ENCODE data around the gene SNX7. TPM values are rescaled to one million over a fixed set of nuclear protein-coding genes. Genes with fewer than 3 reads are reported as not detected.

Gene SNX7
- total and polyA plus RNA-seq, 12 donors: 3.6 to 24.8 (median 15.2) TPM

DNA sequence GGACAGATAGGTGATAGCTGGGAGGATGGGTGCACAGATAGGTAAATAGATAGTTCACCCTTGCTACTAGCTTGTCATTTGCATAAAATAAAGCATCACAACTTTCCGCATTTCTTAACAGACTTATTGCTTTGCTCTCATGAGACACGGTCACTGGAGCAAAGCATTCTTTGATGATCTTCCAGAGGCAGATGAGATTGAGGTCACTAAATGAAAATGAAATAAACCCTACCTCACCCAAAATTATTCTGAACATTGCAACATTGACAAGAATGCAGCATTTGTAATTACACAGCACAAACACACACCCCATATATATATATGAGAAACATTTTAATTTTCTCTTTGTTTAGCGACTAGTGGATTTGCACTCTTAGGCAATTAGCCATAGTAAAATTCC, 107.6 kb downstream of the SNX7 start:
- no peak for TF ChIP-seq CTCF (IDR thresholded peaks at IDR 0.05)
- intact Hi-C loops (cut with DNase I): no loop called here
- DNase-seq (no peak), ATAC-seq (no peak)
- no peaks in the 10 kb centered on the region for H3K9me3 ChIP-seq
- no peaks in the 10 kb centered on the region for H3K27me3 ChIP-seq
- H3K27ac ChIP-seq: no peak overlapping the region
- peaks cover 0 to 4% (median 0%) of the 10 kb centered on the region in 9 donors for H3K4me1 ChIP-seq
- H3K4me3 ChIP-seq: no peak overlapping the region
- H3K36me3 ChIP-seq: no peaks in the 10 kb centered on the region
- WGBS, 2 donors: 39 to 58% methylated on average over 3 of the region's 3 CpGs

- Histone ChIP-seq H3K4me3 (no peak overlapping the region), H3K27me3 (no peaks in the 10 kb centered on the region), H3K4me1 (no peaks in the 10 kb centered on the region), H3K9me3 (peaks cover 0 to 20% (median 6%) of the 10 kb centered on the region in 11 donors), H3K27ac (no peak overlapping the region), H3K36me3 (no peaks in the 10 kb centered on the region)
- 83 to 89% methylated on average over 2 of the region's 2 CpGs for WGBS, 2 donors
- no peak for TF ChIP-seq CTCF (IDR thresholded peaks at IDR 0.05)
- ATAC-seq (no peak), DNase-seq (no peak)
- intact Hi-C loops (cut with DNase I): no loop called here
These were observed 120.4 kb downstream of the SNX7 start for GRCh38 chr1:98781906-98782305.

GRCh38 chr1:98783821-98784220, 122.3 kb downstream of the SNX7 start:
- Histone ChIP-seq H3K4me3 (no peak overlapping the region), H3K27ac (no peak overlapping the region), H3K9me3 (peaks cover 0 to 22% (median 6%) of the 10 kb centered on the region in 11 donors), H3K36me3 (no peaks in the 10 kb centered on the region), H3K4me1 (no peaks in the 10 kb centered on the region), H3K27me3 (no peaks in the 10 kb centered on the region)
- no peak for TF ChIP-seq CTCF (IDR thresholded peaks at IDR 0.05)
- WGBS, 2 donors: 92% methylated on average over 6 of the region's 6 CpGs
- ATAC-seq (no peak), DNase-seq (no peak)
- intact Hi-C loops (cut with DNase I): no loop called here

- peaks cover 0 to 10% (median 0%) of the 10 kb centered on the region in 11 donors for H3K9me3 ChIP-seq
- H3K36me3 ChIP-seq: no peaks in the 10 kb centered on the region
- no peak overlapping the region for H3K27ac ChIP-seq
- intact Hi-C loops (cut with DNase I): loop anchor here in 3 of 10 donors (5.0 to 10.0 kb wide), 3 partner anchors 913 to 946 kb away; no protein-coding TSS in a partner anchor
- WGBS, 2 donors: 79 to 82% methylated on average over 6 of the region's 6 CpGs
- H3K27me3 ChIP-seq: no peaks in the 10 kb centered on the region
- DNase-seq (no peak), ATAC-seq (no peak)
- TF ChIP-seq CTCF (IDR thresholded peaks at IDR 0.05): no peak
- no peak overlapping the region for H3K4me3 ChIP-seq
- H3K4me1 ChIP-seq: no peaks in the 10 kb centered on the region
These were observed 130.0 kb downstream of the SNX7 start for GRCh38 chr1:98791498-98791897.
